Mesendoderm (in vitro differentiated cells): Measurements from ENCODE around the gene REST. TPM values are rescaled to one million over a fixed set of nuclear protein-coding genes. Genes with fewer than 3 reads are reported as not detected.

ENCODE experiments used
- DNase-seq: peaks from one replicate; pipeline ENCODE4 v3.0.0; 2013
- H2AK5ac ChIP-seq: 2 replicates; pipeline ENCODE4 v1.6.1; 2013; ENCODE audit warnings: low read length, inconsistent platforms
- H2BK120ac ChIP-seq: 2 replicates; pipeline ENCODE4 v1.6.1; 2013; ENCODE audit warnings: low read depth, mild to moderate bottlenecking, low read length, moderate library complexity, mixed read lengths
- H2BK15ac ChIP-seq: replicated peaks from 2 replicates; pipeline ENCODE4 v1.6.1; 2013; ENCODE audit warnings: low read depth, mild to moderate bottlenecking, moderate library complexity
- H2BK5ac ChIP-seq: 2 replicates; pipeline ENCODE4 v1.6.1; 2013; ENCODE audit warnings: low read length, inconsistent platforms
- H3K18ac ChIP-seq: 2 replicates; pipeline ENCODE4 v1.6.1; 2013; ENCODE audit warnings: mild to moderate bottlenecking, low read length, mixed read lengths
- H3K23ac ChIP-seq: one replicate; pipeline ENCODE4 v1.6.1; 2013; ENCODE audit warnings: low read length
- H3K27ac ChIP-seq: 2 replicates; pipeline ENCODE4 v1.5.1; 2013; ENCODE audit warnings: low read depth, mild to moderate bottlenecking, inconsistent platforms, low read length, moderate library complexity
- H3K27me3 ChIP-seq: 2 replicates; pipeline ENCODE4 v1.6.1; 2013; ENCODE audit warnings: low read length, control low read depth, mild to moderate bottlenecking, inconsistent platforms; ENCODE audit not compliant: insufficient read depth, poor library complexity
- H3K36me3 ChIP-seq: 2 replicates; pipeline ENCODE4 v1.6.1; 2013; ENCODE audit warnings: low read length, inconsistent platforms; ENCODE audit not compliant: control insufficient read depth, insufficient read depth
- H3K4ac ChIP-seq: one replicate; pipeline ENCODE4 v1.6.1; 2013; ENCODE audit warnings: low read depth, mild to moderate bottlenecking, low read length, moderate library complexity
- H3K4me1 ChIP-seq: 2 replicates; pipeline ENCODE4 v1.6.1; 2013; ENCODE audit warnings: low read depth, low read length, inconsistent platforms; ENCODE audit not compliant: control insufficient read depth
- H3K4me2 ChIP-seq: 2 replicates; pipeline ENCODE4 v1.6.1; 2013; ENCODE audit warnings: low read length
- H3K4me3 ChIP-seq: 2 replicates; pipeline ENCODE4 v1.5.1; 2013; ENCODE audit warnings: mild to moderate bottlenecking, low read length
- H3K56ac ChIP-seq: one replicate; pipeline ENCODE4 v1.6.1; 2013; ENCODE audit warnings: low read length
- H3K79me1 ChIP-seq: 2 replicates; pipeline ENCODE4 v1.6.1; 2013; ENCODE audit warnings: low read length, inconsistent platforms
- H3K79me2 ChIP-seq: 2 replicates; pipeline ENCODE4 v1.6.1; 2013; ENCODE audit warnings: mild to moderate bottlenecking, low read length; ENCODE audit not compliant: control insufficient read depth, insufficient read depth
- H3K9ac ChIP-seq: 2 replicates; pipeline ENCODE4 v1.6.1; 2013; ENCODE audit warnings: low read length, inconsistent platforms
- H4K5ac ChIP-seq: one replicate; pipeline ENCODE4 v1.6.1; 2013; ENCODE audit warnings: low read length
- H4K8ac ChIP-seq: one replicate; pipeline ENCODE4 v1.6.1; 2013; ENCODE audit warnings: low read depth, mild to moderate bottlenecking, control low read depth, low read length, moderate library complexity
- WGBS: extraction: QIAGEN DNeasy Blood & Tissue Kit; methylation state at CpG from one replicate; pipeline ENCODE4 v1.1.7; 2013; ENCODE audit warnings: low lambda C conversion rate, missing lambda C conversion rate; ENCODE audit not compliant: insufficient coverage; ENCODE audit errors: extremely low coverage; 5-methylcytosine and 5-hydroxymethylcytosine counted together
- polyA plus RNA-seq, 2 experiments: library from polyadenylated mRNA; stranded (reverse); fragments of 200-250 nt; gene quantifications; one replicate each; pipeline ENCODE4 v1.2.3, GENCODE V29; 2013

The REST gene, protein sequence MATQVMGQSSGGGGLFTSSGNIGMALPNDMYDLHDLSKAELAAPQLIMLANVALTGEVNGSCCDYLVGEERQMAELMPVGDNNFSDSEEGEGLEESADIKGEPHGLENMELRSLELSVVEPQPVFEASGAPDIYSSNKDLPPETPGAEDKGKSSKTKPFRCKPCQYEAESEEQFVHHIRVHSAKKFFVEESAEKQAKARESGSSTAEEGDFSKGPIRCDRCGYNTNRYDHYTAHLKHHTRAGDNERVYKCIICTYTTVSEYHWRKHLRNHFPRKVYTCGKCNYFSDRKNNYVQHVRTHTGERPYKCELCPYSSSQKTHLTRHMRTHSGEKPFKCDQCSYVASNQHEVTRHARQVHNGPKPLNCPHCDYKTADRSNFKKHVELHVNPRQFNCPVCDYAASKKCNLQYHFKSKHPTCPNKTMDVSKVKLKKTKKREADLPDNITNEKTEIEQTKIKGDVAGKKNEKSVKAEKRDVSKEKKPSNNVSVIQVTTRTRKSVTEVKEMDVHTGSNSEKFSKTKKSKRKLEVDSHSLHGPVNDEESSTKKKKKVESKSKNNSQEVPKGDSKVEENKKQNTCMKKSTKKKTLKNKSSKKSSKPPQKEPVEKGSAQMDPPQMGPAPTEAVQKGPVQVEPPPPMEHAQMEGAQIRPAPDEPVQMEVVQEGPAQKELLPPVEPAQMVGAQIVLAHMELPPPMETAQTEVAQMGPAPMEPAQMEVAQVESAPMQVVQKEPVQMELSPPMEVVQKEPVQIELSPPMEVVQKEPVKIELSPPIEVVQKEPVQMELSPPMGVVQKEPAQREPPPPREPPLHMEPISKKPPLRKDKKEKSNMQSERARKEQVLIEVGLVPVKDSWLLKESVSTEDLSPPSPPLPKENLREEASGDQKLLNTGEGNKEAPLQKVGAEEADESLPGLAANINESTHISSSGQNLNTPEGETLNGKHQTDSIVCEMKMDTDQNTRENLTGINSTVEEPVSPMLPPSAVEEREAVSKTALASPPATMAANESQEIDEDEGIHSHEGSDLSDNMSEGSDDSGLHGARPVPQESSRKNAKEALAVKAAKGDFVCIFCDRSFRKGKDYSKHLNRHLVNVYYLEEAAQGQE
- 35.6 TPM for polyA plus RNA-seq (2013, experiment 1 of 2)
- polyA plus RNA-seq (2013, experiment 2 of 2), result 36.6 TPM

DNA sequence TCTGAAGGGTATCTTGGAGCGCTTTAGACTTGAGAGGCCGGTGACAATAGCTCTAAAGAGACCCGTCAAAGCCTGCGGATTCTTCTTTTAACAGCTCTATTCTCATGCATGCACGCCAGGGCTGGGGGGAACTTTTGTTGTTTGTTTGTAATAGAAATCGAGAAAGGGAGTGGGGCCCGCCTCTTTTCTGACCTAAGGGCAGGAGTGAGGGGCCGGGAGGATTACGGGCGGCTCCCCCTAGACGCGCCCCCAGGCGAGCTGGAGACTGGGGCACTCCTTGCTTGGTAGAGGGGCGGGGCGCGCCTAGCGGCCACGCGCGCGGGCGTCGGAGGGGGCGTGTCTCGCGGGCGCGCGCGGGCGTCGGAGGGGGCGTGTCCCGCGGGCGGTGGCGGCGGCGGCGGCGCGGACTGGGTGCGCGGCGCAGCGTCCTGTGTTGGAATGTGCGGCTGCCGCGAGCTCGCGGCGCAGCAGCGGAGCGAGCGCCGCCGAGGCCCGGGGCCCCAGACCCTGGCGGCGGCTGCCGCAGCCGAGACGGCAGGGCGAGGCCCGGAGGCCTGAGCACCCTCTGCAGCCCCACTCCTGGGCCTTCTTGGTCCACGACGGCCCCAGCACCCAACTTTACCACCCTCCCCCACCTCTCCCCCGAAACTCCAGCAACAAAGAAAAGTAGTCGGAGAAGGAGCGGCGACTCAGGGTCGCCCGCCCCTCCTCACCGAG, at the start of gene REST:
TSS of gene REST (plus strand) at position 412 of the 717 bp plus-strand sequence. CDS start 2,739 bp downstream, outside the sequence.
- no peaks in the 10 kb centered on the region for H3K36me3 ChIP-seq
- H2AK5ac ChIP-seq, result no peak within 1 kb of the TSS
- peak within 1 kb of the TSS; percentile 77 for H4K8ac ChIP-seq
- WGBS, result no CpG with 5 or more reads among the region's 74 CpGs
- H2BK120ac ChIP-seq, result peak within 1 kb of the TSS; percentile 91
- H3K27ac ChIP-seq, result peak within 1 kb of the TSS; percentile 97
- H3K4ac ChIP-seq, result peak within 1 kb of the TSS; percentile 95
- H2BK15ac ChIP-seq, result no peak within 1 kb of the TSS
- peak within 1 kb of the TSS; percentile 70 for H3K18ac ChIP-seq
- peak within 1 kb of the TSS; percentile 97 for H3K9ac ChIP-seq
- peaks cover 7% of the 10 kb centered on the region for H3K79me1 ChIP-seq
- peaks cover 10% of the 10 kb centered on the region for H3K4me1 ChIP-seq
- H3K23ac ChIP-seq, result no peak within 1 kb of the TSS
- peak within 1 kb of the TSS; percentile 95 for H3K4me3 ChIP-seq
- peaks cover 32% of the 10 kb centered on the region for H3K79me2 ChIP-seq
- H2BK5ac ChIP-seq, result no peak within 1 kb of the TSS
- no peak within 1 kb of the TSS for H4K5ac ChIP-seq
- peak; percentile 87 for DNase-seq
- peak within 1 kb of the TSS; percentile 97 for H3K56ac ChIP-seq
- H3K27me3 ChIP-seq, result no peaks in the 10 kb centered on the region
- peak within 1 kb of the TSS; percentile 43 for H3K4me2 ChIP-seq

DNA sequence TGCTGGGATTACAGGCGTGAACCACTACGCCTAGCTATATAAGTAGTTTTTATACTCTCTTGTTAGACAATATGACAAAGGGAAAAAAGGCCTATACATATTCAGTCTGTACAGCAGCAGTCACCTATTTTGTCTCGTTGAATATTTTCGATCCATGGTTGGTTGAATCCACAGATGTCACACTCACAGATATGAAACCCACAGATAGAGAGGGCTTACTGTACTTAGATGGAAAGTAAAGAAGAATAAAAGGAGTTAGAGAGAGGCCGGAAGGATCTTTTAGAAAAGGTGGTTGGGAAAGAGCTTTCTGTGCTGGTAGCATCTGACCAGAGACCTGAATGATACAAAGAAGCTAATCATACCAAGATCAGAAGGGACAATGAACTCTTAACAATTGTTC, 47.9 kb upstream of the REST start:
- H4K5ac ChIP-seq, result no peak overlapping the region
- no peaks in the 10 kb centered on the region for H3K27me3 ChIP-seq
- no peak overlapping the region for H3K9ac ChIP-seq
- no peaks in the 10 kb centered on the region for H3K4me1 ChIP-seq
- H3K27ac ChIP-seq, result no peak overlapping the region
- H3K79me2 ChIP-seq, result no peaks in the 10 kb centered on the region
- no peak overlapping the region for H3K4ac ChIP-seq
- H3K4me3 ChIP-seq, result no peak overlapping the region
- no peak overlapping the region for H3K4me2 ChIP-seq
- no CpG with 5 or more reads among the region's 5 CpGs for WGBS
- H3K23ac ChIP-seq, result no peak overlapping the region
- no peak overlapping the region for H3K56ac ChIP-seq
- H2BK15ac ChIP-seq, result no peak overlapping the region
- no peak overlapping the region for H2AK5ac ChIP-seq
- no peak overlapping the region for H4K8ac ChIP-seq
- H3K36me3 ChIP-seq, result no peaks in the 10 kb centered on the region
- H2BK120ac ChIP-seq, result no peak overlapping the region
- H3K79me1 ChIP-seq, result no peaks in the 10 kb centered on the region
- no peak overlapping the region for H2BK5ac ChIP-seq
- no peak overlapping the region for H3K18ac ChIP-seq
- DNase-seq, result no peak

DNA sequence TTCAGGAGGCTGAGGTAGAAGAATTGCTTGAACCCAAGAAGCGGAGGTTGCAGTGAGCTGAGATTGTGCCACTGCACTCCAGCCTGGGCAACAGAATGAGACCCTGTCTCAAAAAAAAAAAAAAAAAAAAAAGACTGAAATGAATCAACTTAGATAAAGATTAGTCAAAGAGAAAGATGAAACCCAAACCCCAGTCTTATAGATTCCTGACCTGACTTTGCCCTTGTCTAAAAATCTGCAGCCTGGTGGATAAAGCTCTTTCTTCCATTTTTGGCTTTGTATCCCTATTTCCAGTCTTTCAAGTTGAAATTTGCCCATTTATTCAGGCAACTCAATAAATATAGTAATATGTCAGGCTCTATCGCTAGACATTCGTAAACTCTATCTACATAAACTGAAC, 46.9 kb upstream of the REST start:
- no CpG with 5 or more reads among the region's 3 CpGs for WGBS
- Histone ChIP-seq H3K79me1 (no peaks in the 10 kb centered on the region), H3K36me3 (no peaks in the 10 kb centered on the region)

DNA sequence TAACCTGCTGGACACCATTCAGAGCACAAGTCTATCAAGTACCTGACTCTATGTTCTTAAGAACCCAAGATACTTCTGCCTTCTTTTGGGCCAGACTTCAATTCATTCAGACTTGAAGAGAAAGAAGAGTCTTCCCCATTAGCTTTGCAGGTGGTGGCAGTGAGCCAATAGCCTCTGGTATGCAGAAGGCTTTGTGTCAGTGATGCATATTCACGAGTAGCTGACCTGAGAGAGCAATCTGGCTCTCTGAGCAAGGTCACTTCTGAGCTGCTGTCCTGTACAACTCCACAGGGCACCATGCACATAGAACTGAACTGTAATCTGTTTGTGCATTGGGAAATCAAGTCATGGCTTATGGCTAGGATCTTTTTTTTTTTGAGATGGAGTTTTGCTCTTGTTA, 46.3 kb upstream of the REST start:
- H3K4me2 ChIP-seq, result no peak overlapping the region
- DNase-seq, result peak; percentile 45
- no peak overlapping the region for H3K27ac ChIP-seq
- H3K4me1 ChIP-seq, result no peaks in the 10 kb centered on the region
- no peaks in the 10 kb centered on the region for H3K79me1 ChIP-seq
- no peaks in the 10 kb centered on the region for H3K79me2 ChIP-seq
- no peak overlapping the region for H2BK120ac ChIP-seq
- H3K4ac ChIP-seq, result no peak overlapping the region
- no CpG with 5 or more reads among the region's 1 CpG for WGBS
- H2BK15ac ChIP-seq, result no peak overlapping the region
- H2AK5ac ChIP-seq, result no peak overlapping the region
- no peak overlapping the region for H3K23ac ChIP-seq
- H4K8ac ChIP-seq, result no peak overlapping the region
- H3K36me3 ChIP-seq, result no peaks in the 10 kb centered on the region
- no peak overlapping the region for H3K9ac ChIP-seq
- H3K4me3 ChIP-seq, result no peak overlapping the region
- no peak overlapping the region for H4K5ac ChIP-seq
- no peak overlapping the region for H2BK5ac ChIP-seq
- no peak overlapping the region for H3K18ac ChIP-seq
- H3K56ac ChIP-seq, result no peak overlapping the region
- no peaks in the 10 kb centered on the region for H3K27me3 ChIP-seq

More for the DNA sequence above, 46.9 kb upstream of the REST start:
- no peak overlapping the region for H3K4ac ChIP-seq
- H3K4me3 ChIP-seq, result no peak overlapping the region
- H3K4me2 ChIP-seq, result no peak overlapping the region
- DNase-seq, result no peak
- H3K4me1 ChIP-seq, result no peaks in the 10 kb centered on the region
- no peak overlapping the region for H3K9ac ChIP-seq
- H3K27me3 ChIP-seq, result no peaks in the 10 kb centered on the region
- no peaks in the 10 kb centered on the region for H3K79me2 ChIP-seq
- H3K56ac ChIP-seq, result no peak overlapping the region
- no peak overlapping the region for H2BK5ac ChIP-seq
- H3K27ac ChIP-seq, result no peak overlapping the region
- no peak overlapping the region for H4K5ac ChIP-seq
- H2BK15ac ChIP-seq, result no peak overlapping the region
- no peak overlapping the region for H3K23ac ChIP-seq
- H2AK5ac ChIP-seq, result no peak overlapping the region
- no peak overlapping the region for H3K18ac ChIP-seq
- no peak overlapping the region for H2BK120ac ChIP-seq
- H4K8ac ChIP-seq, result no peak overlapping the region

DNA sequence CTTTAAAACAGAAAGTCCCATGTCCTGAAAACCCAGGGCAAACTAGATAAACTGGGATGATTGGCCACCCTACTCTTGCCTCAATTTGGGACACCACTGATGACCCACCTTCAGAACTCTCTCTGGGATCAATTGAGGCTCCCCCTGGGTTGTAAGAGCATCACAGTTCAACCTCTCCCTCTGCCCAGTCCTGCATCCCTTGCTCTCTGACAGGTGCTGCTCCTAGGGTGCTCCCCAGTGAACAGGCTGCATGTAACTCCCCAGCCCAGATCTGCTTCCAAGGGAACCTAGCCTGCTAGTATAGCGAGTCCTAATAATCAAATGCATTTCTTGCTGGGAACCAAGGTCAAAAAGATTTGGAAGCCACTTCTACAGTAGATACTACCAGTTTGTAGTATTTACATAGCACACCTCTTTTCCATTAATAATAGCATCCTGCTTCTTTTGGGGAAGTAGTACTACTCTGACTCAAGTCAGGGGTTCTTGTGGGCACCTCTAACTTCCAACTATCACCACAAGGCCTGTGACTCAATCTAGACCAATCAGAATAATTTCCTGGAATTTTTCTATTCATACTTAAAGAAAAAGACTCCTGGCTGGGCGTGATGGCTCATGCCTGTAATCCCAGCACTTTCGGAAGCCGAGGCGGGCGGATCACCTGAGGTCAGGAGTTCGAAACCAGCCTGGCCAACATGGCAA, 44.1 kb upstream of the REST start:
- H3K79me1 ChIP-seq, result no peaks in the 10 kb centered on the region
- no peak overlapping the region for H3K4me2 ChIP-seq
- no peak overlapping the region for H3K27ac ChIP-seq
- H3K27me3 ChIP-seq, result no peaks in the 10 kb centered on the region
- no peak overlapping the region for H3K23ac ChIP-seq
- WGBS, result no CpG with 5 or more reads among the region's 7 CpGs
- H2BK5ac ChIP-seq, result no peak overlapping the region
- H3K79me2 ChIP-seq, result no peaks in the 10 kb centered on the region
- DNase-seq, result no peak
- H3K18ac ChIP-seq, result no peak overlapping the region
- H3K36me3 ChIP-seq, result no peaks in the 10 kb centered on the region
- no peak overlapping the region for H3K56ac ChIP-seq
- H3K4me3 ChIP-seq, result no peak overlapping the region
- no peak overlapping the region for H2AK5ac ChIP-seq
- no peak overlapping the region for H4K8ac ChIP-seq
- H2BK15ac ChIP-seq, result no peak overlapping the region
- H3K9ac ChIP-seq, result no peak overlapping the region
- no peaks in the 10 kb centered on the region for H3K4me1 ChIP-seq
- no peak overlapping the region for H2BK120ac ChIP-seq
- no peak overlapping the region for H4K5ac ChIP-seq
- no peak overlapping the region for H3K4ac ChIP-seq
